ENCODE results near the gene ZIK1. TPM values are rescaled to one million over a fixed set of nuclear protein-coding genes. Genes with fewer than 3 reads are reported as not detected.

ZIK1 gene
- total and polyA plus RNA-seq, 9 of the 15 experiments (the other 6 are each of a cell fraction or from before 2014, with no cell fraction given): 0.03 to 0.42 (median 0.15) TPM; not detected in 1

- TF ChIP-seq ELF2 (CRISPR knock-in tag; IDR thresholded peaks at IDR 0.05) (no peak), ARID2 (IDR thresholded peaks at IDR 0.05) (no peak), CREB3L1 (IDR thresholded peaks at IDR 0.05; ENCODE audit: borderline replicate concordance, low read depth) (peak; percentile 47; the same call in 1 of the 2 replicates), NR4A1 (CRISPR knock-in tag; IDR thresholded peaks at IDR 0.05) (no peak), NR4A1 (tag; IDR thresholded peaks at IDR 0.05) (no peak), ZBTB11 (CRISPR knock-in tag; IDR thresholded peaks at IDR 0.05) (peak in 2 of 3 experiments; percentile 30 to 82; a peak in 2 of 6 replicates), MGA (IDR thresholded peaks at IDR 0.05) (peak; percentile 76), TFAP4 (CRISPR knock-in tag; IDR thresholded peaks at IDR 0.05; ENCODE audit: borderline replicate concordance) (peak; percentile 51; the same call in 1 of the 2 replicates)
Measured at GRCh38 chr19:57613941-57614743, 30.2 kb downstream of the ZIK1 start, which contains the start of gene ZNF134 (continued).

All from K562 (cell line).